ENCODE data around the gene TATDN2.
"Not testable (repeated sequence)": the region's sequence is repeated elsewhere in the genome, so short reads cannot be mapped to it uniquely, and the experiment has no call there.

TATDN2 gene

GRCh38 chr3:10290481-10291176 lies 42.4 kb downstream of the TATDN2 start:
- no peak for DNase-seq (ENCODE audit: low read depth, low spot score)

GRCh38 chr3:10291641-10292040 lies 43.4 kb downstream of the TATDN2 start:
- no peak for DNase-seq (ENCODE audit: low read depth, low spot score)

GRCh38 chr3:10292505-10293419 lies 44.5 kb downstream of the TATDN2 start, which contains the start of gene GHRL:
Gene GHRL, minus strand, starts transcription at chr3:10292947. Its CDS starts 2,767 bp downstream, at chr3:10290180.
- DNase-seq (ENCODE audit: low read depth, low spot score) = no peak

- no peak for DNase-seq (ENCODE audit: low read depth, low spot score)
Measured at GRCh38 chr3:10294030-10294586, 45.8 kb downstream of the TATDN2 start.

- not testable (repeated sequence) for DNase-seq (ENCODE audit: low read depth, low spot score)
Measured at GRCh38 chr3:10298064-10298463, 49.8 kb downstream of the TATDN2 start.

- no peak for DNase-seq (ENCODE audit: low read depth, low spot score)
Measured at GRCh38 chr3:10299175-10299574, 50.9 kb downstream of the TATDN2 start.

- DNase-seq (ENCODE audit: low read depth, low spot score) = no peak
Measured at GRCh38 chr3:10299679-10300078, 51.4 kb downstream of the TATDN2 start.

GRCh38 chr3:10300087-10300486 lies 51.8 kb downstream of the TATDN2 start:
- DNase-seq (ENCODE audit: low read depth, low spot score) = no peak

GRCh38 chr3:10303105-10303504 lies 54.8 kb downstream of the TATDN2 start:
- DNase-seq (ENCODE audit: low read depth, low spot score) = no peak

GRCh38 chr3:10303785-10304184 lies 55.5 kb downstream of the TATDN2 start:
- no peak for DNase-seq (ENCODE audit: low read depth, low spot score)

- no peak for DNase-seq (ENCODE audit: low read depth, low spot score)
Measured at GRCh38 chr3:10304905-10305304, 56.6 kb downstream of the TATDN2 start.

- DNase-seq (ENCODE audit: low read depth, low spot score) = no peak
Measured at GRCh38 chr3:10305331-10305902, 57.2 kb downstream of the TATDN2 start.

- no peak for DNase-seq (ENCODE audit: low read depth, low spot score)
Measured at GRCh38 chr3:10306156-10306555, 57.9 kb downstream of the TATDN2 start.

GRCh38 chr3:10308678-10309077 lies 60.4 kb downstream of the TATDN2 start:
- DNase-seq (ENCODE audit: low read depth, low spot score) = no peak

- DNase-seq (ENCODE audit: low read depth, low spot score) = no peak
Measured at GRCh38 chr3:10309736-10310135, 61.5 kb downstream of the TATDN2 start.

- DNase-seq (ENCODE audit: low read depth, low spot score) = no peak
Measured at GRCh38 chr3:10310578-10310977, 62.3 kb downstream of the TATDN2 start.

GRCh38 chr3:10311710-10312109 lies 63.5 kb downstream of the TATDN2 start:
- no peak for DNase-seq (ENCODE audit: low read depth, low spot score)

- DNase-seq (ENCODE audit: low read depth, low spot score) = no peak
Measured at GRCh38 chr3:10312391-10312790, 64.1 kb downstream of the TATDN2 start.

- DNase-seq (ENCODE audit: low read depth, low spot score) = no peak
Measured at GRCh38 chr3:10312861-10313260, 64.6 kb downstream of the TATDN2 start.

- no peak for DNase-seq (ENCODE audit: low read depth, low spot score)
Measured at GRCh38 chr3:10315101-10315500, 66.8 kb downstream of the TATDN2 start.

GRCh38 chr3:10315771-10316344 lies 67.6 kb downstream of the TATDN2 start:
- no peak for DNase-seq (ENCODE audit: low read depth, low spot score)
